H1 (cell line): ENCODE results near the gene ABL2. TPM values are rescaled to one million over a fixed set of nuclear protein-coding genes. Genes with fewer than 3 reads are reported as not detected.

Source experiments
- CTCF ChIA-PET: fragments of 300-600 bp; sonication (Branson Sonifier 250); formaldehyde crosslinking; loops from one replicate; lab custom pipeline; 2021; ENCODE audit not compliant: partially characterized antibody; lab: Charles Lee
- POLR2A ChIA-PET: fragments of 300-600 bp; sonication (Branson Sonifier 250); formaldehyde crosslinking; loops from one replicate; lab custom pipeline; 2021; ENCODE audit warnings: inconsistent platforms; ENCODE audit not compliant: partially characterized antibody; lab: Charles Lee
- DNase-seq, 2 experiments: peaks; one replicate each; pipeline versions ENCODE4 v3.0.0 to v3.0.0-alpha.2; 2010 to 2022; ENCODE audit warnings: low spot score in 2 of 2, low read depth in 1 of 2, mixed read lengths in 1 of 2
- FAIRE-seq: peaks from 2 replicates; lab custom pipeline; 2011; peaks lifted over from hg19 to GRCh38; lab: Jason Lieb, UNC
- H2AFZ ChIP-seq: 2 replicates; pipeline ENCODE4 v1.8.1; 2012; ENCODE audit warnings: low read length, inconsistent platforms
- H2AK5ac ChIP-seq: 2 replicates; pipeline ENCODE4 v1.6.1; 2013; ENCODE audit warnings: low read depth, low read length
- H2BK120ac ChIP-seq: replicated peaks from 2 replicates; pipeline ENCODE3; 2013; ENCODE audit warnings: low read depth, low read length, inconsistent platforms
- H2BK12ac ChIP-seq: 2 replicates; pipeline ENCODE4 v1.6.1; 2013; ENCODE audit warnings: low read depth, low read length
- H2BK15ac ChIP-seq: 2 replicates; pipeline ENCODE4 v1.6.1; 2013; ENCODE audit warnings: low read length
- H2BK20ac ChIP-seq: 2 replicates; pipeline ENCODE4 v1.6.1; 2013; ENCODE audit warnings: low read length
- H2BK5ac ChIP-seq: 2 replicates; pipeline ENCODE4 v1.6.1; 2013; ENCODE audit warnings: low read depth, low read length
- H3K14ac ChIP-seq: 2 replicates; pipeline ENCODE4 v1.6.1; 2013; ENCODE audit warnings: inconsistent platforms; ENCODE audit not compliant: insufficient read length
- H3K18ac ChIP-seq: 2 replicates; pipeline ENCODE4 v1.6.1; 2013; ENCODE audit warnings: low read length; ENCODE audit errors: extremely low read depth
- H3K23ac ChIP-seq: 2 replicates; pipeline ENCODE4 v1.6.1; 2013; ENCODE audit warnings: inconsistent platforms; ENCODE audit not compliant: insufficient read length
- H3K23me2 ChIP-seq: 2 replicates; pipeline ENCODE4 v1.6.1; 2013; ENCODE audit warnings: low read depth, low read length
- H3K27ac ChIP-seq: 2 replicates; pipeline ENCODE4 v1.6.1; 2011; ENCODE audit warnings: low read depth, low read length, inconsistent platforms
- H3K27me3 ChIP-seq, 4 experiments: replicated peaks in 1 of 4; 1 replicate in 1 of 4; 2 replicates in 3 of 4; pipeline versions ENCODE4 v1.6.1 to v1.8.1; 2011 to 2013; ENCODE audit warnings: low read length in 3 of 4, mild to moderate bottlenecking in 3 of 4, inconsistent platforms in 2 of 4, mixed read lengths in 2 of 4, moderate library complexity in 1 of 4; ENCODE audit not compliant: control insufficient read depth in 3 of 4, insufficient read depth in 3 of 4; ENCODE audit errors: extremely low read depth in 1 of 4
- H3K36me3 ChIP-seq, 4 experiments: 2 replicates each; pipeline versions ENCODE4 v1.6.1 to v1.8.1; 2011 to 2013; ENCODE audit warnings: mild to moderate bottlenecking in 4 of 4, low read length in 3 of 4, moderate library complexity in 2 of 4, control low read depth in 1 of 4, inconsistent platforms in 1 of 4; ENCODE audit not compliant: insufficient read depth in 4 of 4, control insufficient read depth in 2 of 4
- H3K4ac ChIP-seq: replicated peaks from 2 replicates; pipeline ENCODE3; 2013; ENCODE audit warnings: low read length, low read depth, mixed read lengths, inconsistent platforms; ENCODE audit not compliant: insufficient read length
- H3K4me1 ChIP-seq, 4 experiments: replicated peaks in 1 of 4; 1 replicate in 1 of 4; 2 replicates in 3 of 4; pipeline versions ENCODE4 v1.6.1 to v1.8.1; 2011 to 2013; ENCODE audit warnings: low read length in 3 of 4, inconsistent platforms in 2 of 4, mixed read lengths in 1 of 4; ENCODE audit not compliant: insufficient read depth in 4 of 4, control insufficient read depth in 3 of 4
- H3K4me2 ChIP-seq, 2 experiments: 2 replicates each; pipeline versions ENCODE4 v1.6.1 to v1.8.1; 2011 to 2013; ENCODE audit warnings: low read depth in 2 of 2, low read length in 2 of 2, control low read depth in 1 of 2, inconsistent platforms in 1 of 2, mild to moderate bottlenecking in 1 of 2; ENCODE audit not compliant: insufficient read depth in 1 of 2
- H3K4me3 ChIP-seq, 4 experiments: fragments of 200-600, 300-600 bp in 1 of 4; sonication (generic), shearing (Covaris generic), sonication (Bioruptor Twin) in 1 of 4; 2 replicates each; pipeline versions ENCODE4 v1.5.1 to v1.8.1; 2011 to 2016; ENCODE audit warnings: low read length in 4 of 4, low read depth in 3 of 4, control low read depth in 2 of 4, inconsistent platforms in 2 of 4, mild to moderate bottlenecking in 2 of 4, mixed read lengths in 1 of 4, moderate library complexity in 1 of 4; ENCODE audit not compliant: insufficient read depth in 2 of 4; ENCODE audit errors: extremely low read depth in 1 of 4
- H3K56ac ChIP-seq: replicated peaks from 2 replicates; pipeline ENCODE3; 2013; ENCODE audit warnings: low read depth, mild to moderate bottlenecking, mixed read lengths, low read length, inconsistent platforms; ENCODE audit not compliant: insufficient read length
- H3K79me1 ChIP-seq: 2 replicates; pipeline ENCODE4 v1.6.1; 2013; ENCODE audit warnings: low read depth, low read length, control low read depth
- H3K79me2 ChIP-seq, 2 experiments: 2 replicates each; pipeline versions ENCODE4 v1.6.1 to v1.8.1; 2012 to 2013; ENCODE audit warnings: low read length in 2 of 2, mild to moderate bottlenecking in 2 of 2, inconsistent platforms in 1 of 2; ENCODE audit not compliant: insufficient read depth in 2 of 2, control insufficient read depth in 1 of 2
- H3K9ac ChIP-seq, 4 experiments: replicated peaks in 1 of 4; 1 replicate in 1 of 4; 2 replicates in 3 of 4; pipeline versions ENCODE4 v1.6.1 to v1.8.1; 2011 to 2013; ENCODE audit warnings: low read depth in 3 of 4, low read length in 3 of 4, control low read depth in 2 of 4, mild to moderate bottlenecking in 2 of 4, moderate library complexity in 2 of 4, inconsistent platforms in 1 of 4; ENCODE audit errors: extremely low read depth in 1 of 4
- H3K9me3 ChIP-seq, 2 experiments: 2 replicates each; pipeline versions ENCODE4 v1.6.1 to v1.8.1; 2012 to 2013; ENCODE audit warnings: mild to moderate bottlenecking in 2 of 2, moderate library complexity in 2 of 2, control low read depth in 1 of 2, inconsistent platforms in 1 of 2, low read depth in 1 of 2, low read length in 1 of 2, mixed read lengths in 1 of 2; ENCODE audit not compliant: insufficient read depth in 2 of 2
- H4K20me1 ChIP-seq, 2 experiments: replicated peaks in 1 of 2; 2 replicates each; pipeline versions ENCODE3 to v1.8.1; 2011 to 2013; ENCODE audit warnings: inconsistent platforms in 2 of 2, low read length in 2 of 2, mild to moderate bottlenecking in 1 of 2; ENCODE audit not compliant: insufficient read depth in 2 of 2, control insufficient read depth in 1 of 2
- H4K5ac ChIP-seq: 2 replicates; pipeline ENCODE4 v1.6.1; 2013; ENCODE audit warnings: low read length, low read depth, mixed read lengths, inconsistent platforms; ENCODE audit not compliant: insufficient read length
- H4K8ac ChIP-seq: 2 replicates; pipeline ENCODE4 v1.8.0; 2013; ENCODE audit warnings: mild to moderate bottlenecking, moderate library complexity, low read length, inconsistent platforms; ENCODE audit not compliant: insufficient read depth; ENCODE audit errors: extremely low read depth
- H4K91ac ChIP-seq: replicated peaks from 2 replicates; pipeline ENCODE3; 2013; ENCODE audit warnings: low read length, mixed read lengths, inconsistent platforms; ENCODE audit not compliant: insufficient read length
- CREB1 ChIP-seq: IDR thresholded peaks from 2 replicates; pipeline ENCODE4 v1.6.1; 2012; ENCODE audit warnings: inconsistent platforms
- MAFK ChIP-seq: IDR thresholded peaks from 2 replicates; pipeline ENCODE4 v1.6.1; 2012; ENCODE audit warnings: low read depth, mild to moderate bottlenecking, improper control_type of control experiment, low read length
- POU5F1 ChIP-seq: IDR thresholded peaks from 2 replicates; pipeline ENCODE4 v1.6.1; 2011; ENCODE audit warnings: low read depth, mild to moderate bottlenecking, low read length, moderate library complexity
- TCF12 ChIP-seq: IDR thresholded peaks from 2 replicates; pipeline ENCODE4 v1.6.1; 2011; ENCODE audit warnings: low read depth, mild to moderate bottlenecking, low read length
- YY1 ChIP-seq: IDR thresholded peaks from 2 replicates; pipeline ENCODE4 v1.6.1; 2011; ENCODE audit warnings: low read depth, mild to moderate bottlenecking, low read length
- WGBS, 2 experiments: shearing (Covaris generic) in 1 of 2; methylation state at CpG; one replicate each; pipeline versions ENCODE4 v1.1.6 to v1.1.7; 2013 to 2015; ENCODE audit warnings: low lambda C conversion rate in 2 of 2, mixed read lengths in 2 of 2, inconsistent platforms in 1 of 2, low coverage in 1 of 2, missing lambda C conversion rate in 1 of 2; ENCODE audit not compliant: insufficient replicate concordance in 2 of 2, insufficient coverage in 1 of 2, insufficient read length in 1 of 2; ENCODE audit errors: extremely low coverage in 1 of 2, missing lambda C conversion rate in 1 of 2; 5-methylcytosine and 5-hydroxymethylcytosine counted together
- polyA plus RNA-seq, 7 experiments: library from polyadenylated mRNA; depleted of rRNA in 3 of 7; stranded (reverse) in 5 of 7; unstranded in 2 of 7; fragments of >200 nt in 5 of 7; fragments of 200-250 nt in 2 of 7; gene quantifications; 1 replicate in 5 of 7; 2 replicates in 1 of 7; 4 replicates in 1 of 7; pipeline versions ENCODE4 v1.2.1 to v1.2.3, GENCODE V29; 2011 to 2013; ENCODE audit warnings: missing spikeins in 2 of 7, mixed read lengths in 2 of 7
- total RNA-seq: library from RNA; stranded (reverse); fragmentation: NEBNext Ultra II Directional; extraction: Animal tissue kit (Norgen Biotek cat#: 25700); gene quantifications from 2 replicates; pipeline ENCODE4 v1.2.1, GENCODE V29; 2021

The ABL2 gene
- total and polyA plus RNA-seq, 2 of the 8 experiments (the other 6 are each of a cell fraction or from before 2014, with no cell fraction given), result 4.5 to 19.1 TPM

GRCh38 chr1:179168536-179168935 is 60.9 kb downstream of the ABL2 start:
- Histone ChIP-seq H3K4me1 (peaks cover 0 to 4% (median 0%) of the 10 kb centered on the region in 4 experiments; a peak in 1 of 7 replicates), H3K18ac (no peak overlapping the region), H3K27ac (no peak overlapping the region), H2BK12ac (no peak overlapping the region), H2BK15ac (no peak overlapping the region), H2BK120ac (no peak overlapping the region), H3K4ac (no peak overlapping the region), H2AFZ (no peak overlapping the region), H2AK5ac (no peak overlapping the region), H3K36me3 (no peaks in the 10 kb centered on the region), H2BK20ac (no peak overlapping the region), H4K5ac (no peak overlapping the region), H4K91ac (no peak overlapping the region), H3K23me2 (no peaks in the 10 kb centered on the region), H3K56ac (no peak overlapping the region), H3K23ac (no peak overlapping the region), H4K8ac (no peak overlapping the region), H4K20me1 (no peaks in the 10 kb centered on the region), H3K4me3 (no peak overlapping the region), H3K14ac (no peak overlapping the region), H3K9me3 (no peaks in the 10 kb centered on the region), H3K79me1 (peaks cover 4% of the 10 kb centered on the region; the same call in 1 of the 2 replicates), H2BK5ac (no peak overlapping the region), H3K9ac (no peak overlapping the region), H3K27me3 (no peaks in the 10 kb centered on the region), H3K4me2 (no peak overlapping the region), H3K79me2 (peaks cover 0 to 30% of the 10 kb centered on the region in 2 experiments; a peak in 2 of 4 replicates)
- FAIRE-seq (no peak), DNase-seq (no peak)
- ChIA-PET POLR2A (no interaction called here), CTCF (interaction anchor here (0.5 to 2.0 kb wide), 2 partner anchors 10 to 52 kb away, joined by 5 to 8 read pairs; no protein-coding TSS in a partner anchor)
- WGBS, 2 experiments, result 87% methylated on average over 3 of the region's 3 CpGs; no CpG with 5 or more reads in 1 of the 2 experiments
- TF ChIP-seq CREB1, result no peak
- no peak for TF ChIP-seq MAFK
- no peak for TF ChIP-seq POU5F1
- TF ChIP-seq YY1, result no peak
- no peak for TF ChIP-seq TCF12
